Fibroblast of lung (primary cell): ENCODE measurements around the gene PTEN. TPM values are rescaled to one million over a fixed set of nuclear protein-coding genes. Genes with fewer than 3 reads are reported as not detected.

Experiments
- DNase-seq, 2 donors: peaks; one replicate each; pipeline versions ENCODE4 v3.0.0 to v3.0.0-alpha.2; 2010; ENCODE audit warnings: low read depth in 2 of 2
- H2AFZ ChIP-seq: 2 replicates; pipeline ENCODE4 v1.5.1; 2012; ENCODE audit warnings: low read length, control low read depth, inconsistent platforms
- H3K27ac ChIP-seq: 2 replicates; pipeline ENCODE4 v1.5.1; 2011; ENCODE audit warnings: low read length, control low read depth; ENCODE audit not compliant: insufficient read depth
- H3K27me3 ChIP-seq: 2 replicates; pipeline ENCODE4 v1.5.1; 2011; ENCODE audit warnings: mild to moderate bottlenecking, low read length; ENCODE audit not compliant: control insufficient read depth, insufficient read depth
- H3K36me3 ChIP-seq: 2 replicates; pipeline ENCODE4 v1.5.1; 2011; ENCODE audit warnings: low read length; ENCODE audit not compliant: control insufficient read depth, insufficient read depth
- H3K4me1 ChIP-seq: 2 replicates; pipeline ENCODE4 v1.5.1; 2011; ENCODE audit warnings: low read length; ENCODE audit not compliant: control insufficient read depth, insufficient read depth; ENCODE audit errors: extremely low read depth
- H3K4me2 ChIP-seq: 2 replicates; pipeline ENCODE4 v1.5.1; 2011; ENCODE audit warnings: low read length, control low read depth; ENCODE audit not compliant: insufficient read depth; ENCODE audit errors: extremely low read depth
- H3K4me3 ChIP-seq, 4 experiments: fragments of 200-600 bp in 1 of 4; sonication (generic) in 1 of 4; replicated peaks in 1 of 4; 2 replicates each; pipeline ENCODE4 v1.5.1; 2011 to 2016; ENCODE audit warnings: low read length in 4 of 4, low read depth in 3 of 4, mild to moderate bottlenecking in 3 of 4, control low read depth in 2 of 4, inconsistent platforms in 1 of 4, mixed read lengths in 1 of 4; ENCODE audit not compliant: insufficient read depth in 1 of 4; ENCODE audit errors: control extremely low read depth in 1 of 4
- H3K79me2 ChIP-seq: 2 replicates; pipeline ENCODE4 v1.5.1; 2012; ENCODE audit warnings: mild to moderate bottlenecking, low read length, inconsistent platforms; ENCODE audit not compliant: control insufficient read depth, insufficient read depth
- H3K9ac ChIP-seq: 2 replicates; pipeline ENCODE4 v1.5.1; 2011; ENCODE audit warnings: mild to moderate bottlenecking, low read length, control low read depth; ENCODE audit not compliant: insufficient read depth
- H3K9me3 ChIP-seq: 2 replicates; pipeline ENCODE4 v1.5.1; 2012; ENCODE audit warnings: low read depth, low read length; ENCODE audit not compliant: control insufficient read depth, insufficient read depth
- H4K20me1 ChIP-seq: 2 replicates; pipeline ENCODE4 v1.5.1; 2011; ENCODE audit warnings: low read length; ENCODE audit not compliant: control insufficient read depth, insufficient read depth; ENCODE audit errors: extremely low read depth
- CTCF ChIP-seq, 2 donors: IDR thresholded peaks in 1 of 2; conservative IDR thresholded peaks in 1 of 2; 1 replicate in 1 of 2; 2 replicates in 1 of 2; pipeline ENCODE4 v1.5.1; 2011 to 2012; ENCODE audit warnings: low read length in 2 of 2, control low read depth in 1 of 2, inconsistent platforms in 1 of 2, low read depth in 1 of 2, mild to moderate bottlenecking in 1 of 2
- EZH2 ChIP-seq: IDR thresholded peaks from 2 replicates; pipeline ENCODE4 v1.5.1; 2012; ENCODE audit warnings: low read length, control low read depth, mild to moderate bottlenecking; ENCODE audit errors: missing control alignments
- polyA plus RNA-seq, 2 donors: library from polyadenylated mRNA; depleted of rRNA in 1 of 2; stranded (reverse) in 1 of 2; unstranded in 1 of 2; fragments of >200 nt; gene quantifications; 2 replicates each; pipeline ENCODE4 v1.2.1, GENCODE V29; 2011 to 2012; ENCODE audit warnings: missing spikeins in 1 of 2
- total RNA-seq: library from RNA; depleted of rRNA; stranded (reverse); fragments of >200 nt; gene quantifications from 2 replicates; pipeline ENCODE4 v1.2.1, GENCODE V29; 2014

The PTEN gene
- total and polyA plus RNA-seq, 2 donors (not counting 1 experiment from before 2014, with no cell fraction given) = 60.2 to 200 TPM

GRCh38 chr10:87882555-87883294, 19.3 kb downstream of the PTEN start:
- H3K36me3 ChIP-seq = peaks cover 2% of the 10 kb centered on the region
- H3K79me2 ChIP-seq = peaks cover 92% of the 10 kb centered on the region
- H3K4me2 ChIP-seq = peak overlapping the region; percentile 23

GRCh38 chr10:87886635-87887034, 23.2 kb downstream of the PTEN start:
- Histone ChIP-seq H3K9ac (no peak overlapping the region), H3K27me3 (no peaks in the 10 kb centered on the region), H2AFZ (no peak overlapping the region), H4K20me1 (no peaks in the 10 kb centered on the region), H3K36me3 (peaks cover 2% of the 10 kb centered on the region), H3K9me3 (no peaks in the 10 kb centered on the region), H3K4me3 (no peak overlapping the region), H3K4me1 (no peaks in the 10 kb centered on the region), H3K79me2 (peaks cover 85% of the 10 kb centered on the region), H3K4me2 (no peak overlapping the region), H3K27ac (no peak overlapping the region)
- no peak for DNase-seq
- TF ChIP-seq CTCF (conservative IDR thresholded peaks at IDR 0.05 in 1 of 2, IDR thresholded peaks at IDR 0.05 in 1 of 2; ENCODE audit: low read depth in 1 of 2, low read length in 2 of 2) (no peak), EZH2 (no peak)

More at GRCh38 chr10:87882555-87883294, 19.3 kb downstream of the PTEN start:
- H3K4me1 ChIP-seq = no peaks in the 10 kb centered on the region
- H3K27me3 ChIP-seq = no peaks in the 10 kb centered on the region
- H3K9me3 ChIP-seq = no peaks in the 10 kb centered on the region
- H2AFZ ChIP-seq = no peak overlapping the region
- no peak overlapping the region for H3K9ac ChIP-seq
- no peaks in the 10 kb centered on the region for H4K20me1 ChIP-seq
- DNase-seq = no peak
- no peak overlapping the region for H3K27ac ChIP-seq
- H3K4me3 ChIP-seq = no peak overlapping the region
- TF ChIP-seq EZH2 = no peak
- no peak for TF ChIP-seq CTCF (conservative IDR thresholded peaks at IDR 0.05 in 1 of 2, IDR thresholded peaks at IDR 0.05 in 1 of 2; ENCODE audit: low read depth in 1 of 2, low read length in 2 of 2)

- H3K9me3 ChIP-seq = no peaks in the 10 kb centered on the region
- peaks cover 84% of the 10 kb centered on the region for H3K79me2 ChIP-seq
- no peaks in the 10 kb centered on the region for H3K27me3 ChIP-seq
- no peak overlapping the region for H3K4me3 ChIP-seq
- H2AFZ ChIP-seq = no peak overlapping the region
- no peak for TF ChIP-seq CTCF (conservative IDR thresholded peaks at IDR 0.05 in 1 of 2, IDR thresholded peaks at IDR 0.05 in 1 of 2; ENCODE audit: low read depth in 1 of 2, low read length in 2 of 2)
- no peaks in the 10 kb centered on the region for H4K20me1 ChIP-seq
- DNase-seq = no peak
- H3K27ac ChIP-seq = no peak overlapping the region
- H3K4me2 ChIP-seq = no peak overlapping the region
- H3K9ac ChIP-seq = no peak overlapping the region
- H3K36me3 ChIP-seq = peaks cover 2% of the 10 kb centered on the region
- H3K4me1 ChIP-seq = no peaks in the 10 kb centered on the region
These were observed 23.7 kb downstream of the PTEN start for GRCh38 chr10:87887146-87887545.
